HepG2 (cell line): ENCODE data around the gene NRSN2. TPM values are rescaled to one million over a fixed set of nuclear protein-coding genes. Genes with fewer than 3 reads are reported as not detected.
A peak's percentile ranks its signal among the peaks of the same experiment; 100 is the strongest.

Experiments
- BCLAF1 ChIP-seq: fragments of 450-650 bp; IDR thresholded peaks from 2 replicates; pipeline ENCODE4 v1.6.1; 2017; ENCODE audit warnings: mild to moderate bottlenecking
- ELF3 ChIP-seq: IDR thresholded peaks from 2 replicates; pipeline ENCODE4 v1.6.1; 2016; ENCODE audit warnings: missing genetic modification reagents, missing compliant biosample characterization
- HOXA3 ChIP-seq: sonication (generic); formaldehyde crosslinking; IDR thresholded peaks from 2 replicates; pipeline ENCODE4 v1.5.0; 2020; ENCODE audit warnings: missing genetic modification reagents
- KDM5A ChIP-seq: fragments of 200-600 bp; sonication (generic); IDR thresholded peaks from 2 replicates; pipeline ENCODE4 v1.7.0; 2018; ENCODE audit warnings: antibody characterized with exemption, mild to moderate bottlenecking, low read length, borderline replicate concordance
- MTA1 ChIP-seq: sonication (generic); formaldehyde crosslinking; IDR thresholded peaks from 2 replicates; pipeline ENCODE4 v1.4.0; 2020; ENCODE audit warnings: missing genetic modification reagents, mild to moderate bottlenecking, borderline replicate concordance
- MZF1 ChIP-seq: sonication (generic); formaldehyde crosslinking; IDR thresholded peaks from 2 replicates; pipeline ENCODE4 v1.8.1; 2023; ENCODE audit warnings: mild to moderate bottlenecking, missing genetic modification reagents, borderline replicate concordance
- NFYB ChIP-seq: sonication (generic); formaldehyde crosslinking; IDR thresholded peaks from 2 replicates; pipeline ENCODE4 v1.4.0; 2020; ENCODE audit warnings: missing genetic modification reagents
- NPAS2 ChIP-seq: sonication (generic); formaldehyde crosslinking; IDR thresholded peaks from 2 replicates; pipeline ENCODE4 v1.8.0; 2022; ENCODE audit warnings: mild to moderate bottlenecking, missing genetic modification reagents, borderline replicate concordance
- PHB2 ChIP-seq: fragments of 450-650 bp; IDR thresholded peaks from 2 replicates; pipeline ENCODE4 v1.6.1; 2018; ENCODE audit not compliant: partially characterized antibody
- POLR2G ChIP-seq: fragments of 200-400 bp; formaldehyde crosslinking; IDR thresholded peaks from 2 replicates; pipeline ENCODE4 v1.6.1; 2018; ENCODE audit warnings: mild to moderate bottlenecking, low read depth, low read length, moderate library complexity
- SMAD9 ChIP-seq: sonication (generic); formaldehyde crosslinking; IDR thresholded peaks from 2 replicates; pipeline ENCODE4 v1.5.1; 2020; ENCODE audit warnings: mild to moderate bottlenecking, missing genetic modification reagents
- TCF7L2 ChIP-seq: IDR thresholded peaks from 2 replicates; pipeline ENCODE4 v1.6.1; 2011; ENCODE audit warnings: mild to moderate bottlenecking, low read depth, low read length, moderate library complexity
- TEAD3 ChIP-seq: optimal IDR thresholded peaks from 2 replicates; pipeline ENCODE3; 2016; ENCODE audit warnings: borderline replicate concordance
- ZKSCAN5 ChIP-seq: sonication (generic); formaldehyde crosslinking; IDR thresholded peaks from 2 replicates; pipeline ENCODE4 v1.5.1; 2020; ENCODE audit warnings: mild to moderate bottlenecking, missing genetic modification reagents
- ZNF263 ChIP-seq: sonication (generic); formaldehyde crosslinking; IDR thresholded peaks from 2 replicates; pipeline ENCODE4 v1.4.0; 2020; ENCODE audit warnings: missing genetic modification reagents
- ZNF431 ChIP-seq: sonication (generic); formaldehyde crosslinking; IDR thresholded peaks from 2 replicates; pipeline ENCODE4 v1.9.0; 2022; ENCODE audit warnings: missing genetic modification reagents, low read depth, mild to moderate bottlenecking, borderline replicate concordance
- ZNF546 ChIP-seq: sonication (generic); formaldehyde crosslinking; conservative IDR thresholded peaks from 2 replicates; pipeline ENCODE4 v1.8.1; 2023; ENCODE audit warnings: mild to moderate bottlenecking, missing genetic modification reagents
- ZNF619 ChIP-seq: sonication (generic); formaldehyde crosslinking; IDR thresholded peaks from 2 replicates; pipeline ENCODE4 v1.4.0; 2020; ENCODE audit warnings: mild to moderate bottlenecking, missing genetic modification reagents
- ZNF660 ChIP-seq: sonication (generic); formaldehyde crosslinking; IDR thresholded peaks from 2 replicates; pipeline ENCODE4 v1.5.1; 2020; ENCODE audit warnings: mild to moderate bottlenecking, low read depth, missing genetic modification reagents, borderline replicate concordance
- polyA plus RNA-seq, 8 experiments: library from polyadenylated mRNA; depleted of rRNA in 3 of 8; stranded (reverse) in 7 of 8; unstranded in 1 of 8; fragments of >200 nt; fragmentation: Illumina TruSeq in 4 of 8; extraction: Trizol in 4 of 8; gene quantifications; 2 replicates each; pipeline versions ENCODE4 v1.2.1 to v1.2.3, GENCODE V29; 2011 to 2016; ENCODE audit warnings: low read depth in 4 of 8, missing spikeins in 1 of 8, mixed read lengths in 1 of 8; ENCODE audit not compliant: insufficient read depth in 1 of 8
- total RNA-seq, 5 experiments: library from RNA; depleted of rRNA; stranded (reverse); fragments of >200 nt; fragmentation: Illumina TruSeq; extraction: Trizol; gene quantifications; 2 replicates each; pipeline ENCODE4 v1.2.3, GENCODE V29; 2016; ENCODE audit warnings: low read depth in 1 of 5
- TF ChIP-seq, protein P1 (sequence below): sonication (generic); formaldehyde crosslinking; IDR thresholded peaks from 2 replicates; pipeline ENCODE4 v1.5.1; 2020; ENCODE audit warnings: missing genetic modification reagents, mild to moderate bottlenecking, borderline replicate concordance
- TF ChIP-seq, protein P2 (sequence below): sonication (generic); formaldehyde crosslinking; IDR thresholded peaks from 2 replicates; pipeline ENCODE4 v1.4.0; 2020; ENCODE audit warnings: missing genetic modification reagents, borderline replicate concordance

The NRSN2 gene
- total and polyA plus RNA-seq, 2 of the 13 experiments (the other 11 are each of a cell fraction or from before 2014, with no cell fraction given): 32.3 to 49.4 TPM

DNA sequence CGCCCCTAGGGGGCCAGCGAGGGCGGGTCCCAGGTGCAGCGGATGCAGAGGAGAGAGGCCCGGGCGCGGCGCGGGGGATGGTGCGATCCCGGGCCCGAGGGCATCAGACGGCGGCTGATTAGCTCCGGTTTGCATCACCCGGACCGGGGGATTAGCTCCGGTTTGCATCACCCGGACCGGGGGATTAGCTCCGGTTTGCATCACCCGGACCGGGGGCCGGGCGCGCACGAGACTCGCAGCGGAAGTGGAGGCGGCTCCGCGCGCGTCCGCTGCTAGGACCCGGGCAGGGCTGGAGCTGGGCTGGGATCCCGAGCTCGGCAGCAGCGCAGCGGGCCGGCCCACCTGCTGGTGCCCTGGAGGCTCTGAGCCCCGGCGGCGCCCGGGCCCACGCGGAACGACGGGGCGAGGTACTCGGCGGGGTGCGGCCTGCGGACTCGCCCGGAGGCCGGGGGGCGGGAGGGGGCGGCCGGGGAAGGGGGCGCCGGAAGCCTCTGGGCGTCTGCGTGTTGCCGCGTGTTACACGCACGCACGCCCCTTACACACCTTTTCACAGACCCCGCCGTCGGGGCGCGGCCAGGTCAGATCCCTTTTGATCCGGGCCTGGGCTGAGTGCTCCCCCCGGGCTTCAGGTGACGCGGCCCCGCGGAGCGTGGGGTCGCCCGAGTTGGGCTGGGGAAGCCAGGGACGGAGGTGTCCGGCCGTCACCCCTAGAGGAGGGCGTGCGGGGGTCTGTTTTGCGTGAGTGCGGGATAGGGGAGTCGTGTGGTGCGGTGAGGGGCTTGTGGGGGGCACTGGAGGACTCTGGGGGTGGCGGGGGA is 34.1 kb downstream of the NRSN2 start (continued):
- TF ChIP-seq POLR2G (peak; percentile 71), BCLAF1 (no peak), ZKSCAN5 (CRISPR knock-in tag) (no peak), ZNF546 (CRISPR knock-in tag) (no peak), ZNF431 (CRISPR knock-in tag) (peak; percentile 86; the same call in 1 of the 2 replicates), ZNF263 (peak; percentile 77), PHB2 (no peak), HOXA3 (CRISPR knock-in tag) (peak; percentile 69), KDM5A (peak; percentile 46), NPAS2 (CRISPR knock-in tag) (no peak; the same call in 1 of the 2 replicates), MZF1 (CRISPR knock-in tag) (no peak), TEAD3 (CRISPR knock-in tag) (no peak), MTA1 (CRISPR knock-in tag) (peak; percentile 86), ZNF619 (CRISPR knock-in tag) (peak; percentile 38; the same call in 1 of the 2 replicates), ZNF660 (CRISPR knock-in tag) (no peak), SMAD9 (CRISPR knock-in tag) (no peak), ELF3 (CRISPR knock-in tag) (0 out of 2 replicates have a peak, but pooled peaks have one; percentile 51), TCF7L2 (no peak), NFYB (CRISPR knock-in tag) (peak; percentile 13; the same call in 1 of the 2 replicates)
- TF ChIP-seq, protein P1, sequence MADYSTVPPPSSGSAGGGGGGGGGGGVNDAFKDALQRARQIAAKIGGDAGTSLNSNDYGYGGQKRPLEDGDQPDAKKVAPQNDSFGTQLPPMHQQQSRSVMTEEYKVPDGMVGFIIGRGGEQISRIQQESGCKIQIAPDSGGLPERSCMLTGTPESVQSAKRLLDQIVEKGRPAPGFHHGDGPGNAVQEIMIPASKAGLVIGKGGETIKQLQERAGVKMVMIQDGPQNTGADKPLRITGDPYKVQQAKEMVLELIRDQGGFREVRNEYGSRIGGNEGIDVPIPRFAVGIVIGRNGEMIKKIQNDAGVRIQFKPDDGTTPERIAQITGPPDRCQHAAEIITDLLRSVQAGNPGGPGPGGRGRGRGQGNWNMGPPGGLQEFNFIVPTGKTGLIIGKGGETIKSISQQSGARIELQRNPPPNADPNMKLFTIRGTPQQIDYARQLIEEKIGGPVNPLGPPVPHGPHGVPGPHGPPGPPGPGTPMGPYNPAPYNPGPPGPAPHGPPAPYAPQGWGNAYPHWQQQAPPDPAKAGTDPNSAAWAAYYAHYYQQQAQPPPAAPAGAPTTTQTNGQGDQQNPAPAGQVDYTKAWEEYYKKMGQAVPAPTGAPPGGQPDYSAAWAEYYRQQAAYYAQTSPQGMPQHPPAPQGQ (CRISPR knock-in tag): no peak; the same call in 1 of the 2 replicates
- TF ChIP-seq, protein P2, sequence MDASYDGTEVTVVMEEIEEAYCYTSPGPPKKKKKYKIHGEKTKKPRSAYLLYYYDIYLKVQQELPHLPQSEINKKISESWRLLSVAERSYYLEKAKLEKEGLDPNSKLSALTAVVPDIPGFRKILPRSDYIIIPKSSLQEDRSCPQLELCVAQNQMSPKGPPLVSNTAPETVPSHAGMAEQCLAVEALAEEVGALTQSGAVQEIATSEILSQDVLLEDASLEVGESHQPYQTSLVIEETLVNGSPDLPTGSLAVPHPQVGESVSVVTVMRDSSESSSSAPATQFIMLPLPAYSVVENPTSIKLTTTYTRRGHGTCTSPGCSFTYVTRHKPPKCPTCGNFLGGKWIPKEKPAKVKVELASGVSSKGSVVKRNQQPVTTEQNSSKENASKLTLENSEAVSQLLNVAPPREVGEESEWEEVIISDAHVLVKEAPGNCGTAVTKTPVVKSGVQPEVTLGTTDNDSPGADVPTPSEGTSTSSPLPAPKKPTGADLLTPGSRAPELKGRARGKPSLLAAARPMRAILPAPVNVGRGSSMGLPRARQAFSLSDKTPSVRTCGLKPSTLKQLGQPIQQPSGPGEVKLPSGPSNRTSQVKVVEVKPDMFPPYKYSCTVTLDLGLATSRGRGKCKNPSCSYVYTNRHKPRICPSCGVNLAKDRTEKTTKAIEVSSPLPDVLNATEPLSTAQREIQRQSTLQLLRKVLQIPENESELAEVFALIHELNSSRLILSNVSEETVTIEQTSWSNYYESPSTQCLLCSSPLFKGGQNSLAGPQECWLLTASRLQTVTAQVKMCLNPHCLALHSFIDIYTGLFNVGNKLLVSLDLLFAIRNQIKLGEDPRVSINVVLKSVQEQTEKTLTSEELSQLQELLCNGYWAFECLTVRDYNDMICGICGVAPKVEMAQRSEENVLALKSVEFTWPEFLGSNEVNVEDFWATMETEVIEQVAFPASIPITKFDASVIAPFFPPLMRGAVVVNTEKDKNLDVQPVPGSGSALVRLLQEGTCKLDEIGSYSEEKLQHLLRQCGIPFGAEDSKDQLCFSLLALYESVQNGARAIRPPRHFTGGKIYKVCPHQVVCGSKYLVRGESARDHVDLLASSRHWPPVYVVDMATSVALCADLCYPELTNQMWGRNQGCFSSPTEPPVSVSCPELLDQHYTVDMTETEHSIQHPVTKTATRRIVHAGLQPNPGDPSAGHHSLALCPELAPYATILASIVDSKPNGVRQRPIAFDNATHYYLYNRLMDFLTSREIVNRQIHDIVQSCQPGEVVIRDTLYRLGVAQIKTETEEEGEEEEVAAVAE (CRISPR knock-in tag): peak; percentile 50; the same call in 1 of the 2 replicates
